HepG2 (cell line): Measurements from ENCODE around the gene DPH7. TPM values are rescaled to one million over a fixed set of nuclear protein-coding genes. Genes with fewer than 3 reads are reported as not detected.

Experiments
- ATAC-seq: fragments of 200-7000 bp; cut with Tn5 transposase; 3 replicates; pipeline ENCODE4 v1.9.1; 2020; ENCODE audit warnings: mild to moderate bottlenecking, moderate library complexity
- BruUV-seq: library from RNA; stranded (reverse); fragments of 400-500 nt; replicated peaks from 2 replicates; lab custom pipeline; 2021; lab: Mats Ljungman, UMichigan
- CTCF ChIA-PET: fragments of 300-600 bp; formaldehyde crosslinking; extraction: SDS; loops from one replicate; lab custom pipeline; 2021; ENCODE audit warnings: low total read pairs, inconsistent platforms, low intra/inter-chr PET ratio; lab: Yijun Ruan, JAX
- POLR2A ChIA-PET: fragments of 350-600 bp; sonication (Branson Sonifier 250); formaldehyde crosslinking; loops from one replicate; lab custom pipeline; 2020; ENCODE audit warnings: antibody characterized with exemption, inconsistent platforms; lab: Yijun Ruan, JAX
- DNase-seq: peaks from one replicate; pipeline ENCODE4 v3.0.0-alpha.2; 2015; ENCODE audit warnings: low spot score
- FAIRE-seq: peaks from 3 replicates; lab custom pipeline; 2011; peaks lifted over from hg19 to GRCh38; lab: Jason Lieb, UNC
- H2AFZ ChIP-seq: one replicate; pipeline ENCODE4 v1.6.1; 2011; ENCODE audit warnings: low read length, inconsistent platforms
- H3K27ac ChIP-seq: fragments of 300-600 bp; 3 replicates; pipeline ENCODE4 v1.8.0; 2011; ENCODE audit warnings: mixed run types, mild to moderate bottlenecking, mixed read lengths, low read length, inconsistent platforms; ENCODE audit not compliant: insufficient read depth; ENCODE audit errors: extremely low read length
- H3K27me3 ChIP-seq, 2 experiments: fragments of 200-600 bp in 1 of 2; 2 replicates in 1 of 2; 3 replicates in 1 of 2; pipeline versions ENCODE4 v1.6.0 to v1.8.0; 2011; ENCODE audit warnings: low read length in 2 of 2, mild to moderate bottlenecking in 2 of 2, moderate library complexity in 2 of 2, inconsistent platforms in 1 of 2; ENCODE audit not compliant: insufficient read depth in 2 of 2, control insufficient read depth in 1 of 2
- H3K36me3 ChIP-seq, 2 experiments: fragments of 200-600 bp in 1 of 2; replicated peaks in 1 of 2; 2 replicates in 1 of 2; 3 replicates in 1 of 2; pipeline versions ENCODE4 v1.5.1 to v1.8.0; 2011; ENCODE audit warnings: low read length in 2 of 2, inconsistent platforms in 1 of 2; ENCODE audit not compliant: insufficient read depth in 2 of 2, control insufficient read depth in 1 of 2
- H3K4me1 ChIP-seq: 2 replicates; pipeline ENCODE4 v1.5.1; 2012; ENCODE audit warnings: low read length, inconsistent platforms; ENCODE audit not compliant: insufficient read depth
- H3K4me2 ChIP-seq: 2 replicates; pipeline ENCODE4 v1.6.0; 2011; ENCODE audit warnings: low read depth, low read length, inconsistent platforms
- H3K4me3 ChIP-seq, 3 experiments: fragments of 200-600 bp in 1 of 3; sonication (generic), shearing (Covaris generic) in 1 of 3; replicated peaks in 1 of 3; 2 replicates each; pipeline ENCODE4 v1.5.1; 2011 to 2016; ENCODE audit warnings: low read length in 3 of 3, inconsistent platforms in 2 of 3, low read depth in 2 of 3, mild to moderate bottlenecking in 2 of 3, control low read depth in 1 of 3, mixed read lengths in 1 of 3; ENCODE audit not compliant: insufficient read depth in 1 of 3
- H3K79me2 ChIP-seq: one replicate; pipeline ENCODE4 v1.6.1; 2011; ENCODE audit warnings: low read length, inconsistent platforms; ENCODE audit not compliant: insufficient read depth
- H3K9ac ChIP-seq: 2 replicates; pipeline ENCODE4 v1.6.0; 2011; ENCODE audit warnings: mild to moderate bottlenecking, low read depth, low read length, inconsistent platforms; ENCODE audit not compliant: insufficient read depth
- H3K9me3 ChIP-seq: 2 replicates; pipeline ENCODE4 v1.5.1; 2012; ENCODE audit warnings: mild to moderate bottlenecking, low read length
- H4K20me1 ChIP-seq: 2 replicates; pipeline ENCODE4 v1.6.0; 2011; ENCODE audit warnings: inconsistent platforms, mild to moderate bottlenecking, low read length, moderate library complexity; ENCODE audit not compliant: insufficient read depth
- ZSCAN12 ChIP-seq: sonication (generic); formaldehyde crosslinking; IDR thresholded peaks from 2 replicates; pipeline ENCODE4 v1.9.0; 2021; ENCODE audit warnings: mild to moderate bottlenecking, missing genetic modification reagents
- WGBS: methylation state at CpG from one replicate; pipeline ENCODE4 v1.1.6; 2017; ENCODE audit warnings: low lambda C conversion rate; 5-methylcytosine and 5-hydroxymethylcytosine counted together
- in situ Hi-C: cut with HindIII; loops from 2 replicates; pipeline ENCODE4 v1.10.0; 2017; ENCODE audit warnings: low pct_unique_long_range_greater_than_20kb; ENCODE audit not compliant: extremely low pct_ligation_motif_present
- intact Hi-C: fragments of 100-400 bp; cut with micrococcal nuclease; formaldehyde crosslinking; loops from one replicate; pipeline ENCODE4 v1.10.0; 2022; ENCODE audit not compliant: unreplicated experiment
- polyA plus RNA-seq, 8 experiments: library from polyadenylated mRNA; depleted of rRNA in 3 of 8; stranded (reverse) in 7 of 8; unstranded in 1 of 8; fragments of >200 nt; fragmentation: Illumina TruSeq in 4 of 8; extraction: Trizol in 4 of 8; gene quantifications; 2 replicates each; pipeline versions ENCODE4 v1.2.1 to v1.2.3, GENCODE V29; 2011 to 2016; ENCODE audit warnings: low read depth in 4 of 8, missing spikeins in 1 of 8, mixed read lengths in 1 of 8; ENCODE audit not compliant: insufficient read depth in 1 of 8
- total RNA-seq, 5 experiments: library from RNA; depleted of rRNA; stranded (reverse); fragments of >200 nt; fragmentation: Illumina TruSeq; extraction: Trizol; gene quantifications; 2 replicates each; pipeline ENCODE4 v1.2.3, GENCODE V29; 2016; ENCODE audit warnings: low read depth in 1 of 5
- TF ChIP-seq, protein P1 (sequence below): sonication (generic); formaldehyde crosslinking; IDR thresholded peaks from 2 replicates; pipeline ENCODE4 v1.4.0; 2020; ENCODE audit warnings: missing genetic modification reagents
- TF ChIP-seq, protein P2 (sequence below): sonication (generic); formaldehyde crosslinking; IDR thresholded peaks from 2 replicates; pipeline ENCODE4 v1.5.0; 2020; ENCODE audit warnings: mild to moderate bottlenecking, missing genetic modification reagents, borderline replicate concordance

Gene DPH7
- total and polyA plus RNA-seq, 2 of the 13 experiments (the other 11 are each of a cell fraction or from before 2014, with no cell fraction given) = 27.6 to 31.6 TPM

DNA sequence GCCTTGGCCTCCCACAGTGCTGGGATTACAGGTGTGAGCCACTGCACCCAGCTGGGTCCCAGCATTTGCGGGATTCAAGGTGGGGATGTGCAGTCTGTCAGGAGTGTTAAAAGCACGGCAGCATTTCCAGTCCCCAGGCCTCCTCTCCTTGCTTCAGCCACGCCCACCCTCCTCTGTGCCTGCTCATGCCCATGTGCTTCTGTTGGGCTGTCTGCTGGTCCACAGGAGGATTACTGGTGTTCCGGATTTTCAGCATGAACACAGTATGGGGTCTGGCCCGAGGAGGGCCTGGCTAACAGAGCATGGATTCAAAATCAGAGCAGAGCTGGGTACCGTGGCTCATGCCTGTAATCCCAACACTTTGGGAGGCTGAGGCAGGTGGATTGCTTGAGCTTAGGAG lies 32.2 kb upstream of the DPH7 start:
- Histone ChIP-seq H3K4me3 (no peak overlapping the region), H3K4me2 (no peak overlapping the region), H3K36me3 (peaks cover 1 to 13% of the 10 kb centered on the region in 2 experiments; a peak in 3 of 5 replicates), H3K9ac (no peak overlapping the region), H4K20me1 (peaks cover 2% of the 10 kb centered on the region; the same call in 1 of the 2 replicates), H3K4me1 (peaks cover 52% of the 10 kb centered on the region), H2AFZ (no peak overlapping the region), H3K79me2 (peaks cover 31% of the 10 kb centered on the region), H3K27me3 (no peaks in the 10 kb centered on the region), H3K9me3 (no peaks in the 10 kb centered on the region), H3K27ac (no peak overlapping the region)
- POLR2A ChIA-PET = no interaction called here
- in situ Hi-C loops (no loop called here), intact Hi-C loops (no loop called here)
- CTCF ChIA-PET = no interaction called here
- ATAC-seq (no peak), FAIRE-seq (no peak), DNase-seq (no peak)
- BruUV-seq = no TSS peak
- no peak for TF ChIP-seq ZSCAN12
- TF ChIP-seq, protein P1, sequence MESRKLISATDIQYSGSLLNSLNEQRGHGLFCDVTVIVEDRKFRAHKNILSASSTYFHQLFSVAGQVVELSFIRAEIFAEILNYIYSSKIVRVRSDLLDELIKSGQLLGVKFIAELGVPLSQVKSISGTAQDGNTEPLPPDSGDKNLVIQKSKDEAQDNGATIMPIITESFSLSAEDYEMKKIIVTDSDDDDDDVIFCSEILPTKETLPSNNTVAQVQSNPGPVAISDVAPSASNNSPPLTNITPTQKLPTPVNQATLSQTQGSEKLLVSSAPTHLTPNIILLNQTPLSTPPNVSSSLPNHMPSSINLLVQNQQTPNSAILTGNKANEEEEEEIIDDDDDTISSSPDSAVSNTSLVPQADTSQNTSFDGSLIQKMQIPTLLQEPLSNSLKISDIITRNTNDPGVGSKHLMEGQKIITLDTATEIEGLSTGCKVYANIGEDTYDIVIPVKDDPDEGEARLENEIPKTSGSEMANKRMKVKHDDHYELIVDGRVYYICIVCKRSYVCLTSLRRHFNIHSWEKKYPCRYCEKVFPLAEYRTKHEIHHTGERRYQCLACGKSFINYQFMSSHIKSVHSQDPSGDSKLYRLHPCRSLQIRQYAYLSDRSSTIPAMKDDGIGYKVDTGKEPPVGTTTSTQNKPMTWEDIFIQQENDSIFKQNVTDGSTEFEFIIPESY (CRISPR knock-in tag) = 0 out of 2 replicates have a peak, but pooled peaks have one; percentile 14
- TF ChIP-seq, protein P2, sequence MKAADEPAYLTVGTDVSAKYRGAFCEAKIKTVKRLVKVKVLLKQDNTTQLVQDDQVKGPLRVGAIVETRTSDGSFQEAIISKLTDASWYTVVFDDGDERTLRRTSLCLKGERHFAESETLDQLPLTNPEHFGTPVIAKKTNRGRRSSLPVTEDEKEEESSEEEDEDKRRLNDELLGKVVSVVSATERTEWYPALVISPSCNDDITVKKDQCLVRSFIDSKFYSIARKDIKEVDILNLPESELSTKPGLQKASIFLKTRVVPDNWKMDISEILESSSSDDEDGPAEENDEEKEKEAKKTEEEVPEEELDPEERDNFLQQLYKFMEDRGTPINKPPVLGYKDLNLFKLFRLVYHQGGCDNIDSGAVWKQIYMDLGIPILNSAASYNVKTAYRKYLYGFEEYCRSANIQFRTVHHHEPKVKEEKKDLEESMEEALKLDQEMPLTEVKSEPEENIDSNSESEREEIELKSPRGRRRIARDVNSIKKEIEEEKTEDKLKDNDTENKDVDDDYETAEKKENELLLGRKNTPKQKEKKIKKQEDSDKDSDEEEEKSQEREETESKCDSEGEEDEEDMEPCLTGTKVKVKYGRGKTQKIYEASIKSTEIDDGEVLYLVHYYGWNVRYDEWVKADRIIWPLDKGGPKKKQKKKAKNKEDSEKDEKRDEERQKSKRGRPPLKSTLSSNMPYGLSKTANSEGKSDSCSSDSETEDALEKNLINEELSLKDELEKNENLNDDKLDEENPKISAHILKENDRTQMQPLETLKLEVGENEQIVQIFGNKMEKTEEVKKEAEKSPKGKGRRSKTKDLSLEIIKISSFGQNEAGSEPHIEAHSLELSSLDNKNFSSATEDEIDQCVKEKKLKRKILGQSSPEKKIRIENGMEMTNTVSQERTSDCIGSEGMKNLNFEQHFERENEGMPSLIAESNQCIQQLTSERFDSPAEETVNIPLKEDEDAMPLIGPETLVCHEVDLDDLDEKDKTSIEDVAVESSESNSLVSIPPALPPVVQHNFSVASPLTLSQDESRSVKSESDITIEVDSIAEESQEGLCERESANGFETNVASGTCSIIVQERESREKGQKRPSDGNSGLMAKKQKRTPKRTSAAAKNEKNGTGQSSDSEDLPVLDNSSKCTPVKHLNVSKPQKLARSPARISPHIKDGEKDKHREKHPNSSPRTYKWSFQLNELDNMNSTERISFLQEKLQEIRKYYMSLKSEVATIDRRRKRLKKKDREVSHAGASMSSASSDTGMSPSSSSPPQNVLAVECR = 0 out of 2 replicates have a peak, but pooled peaks have one; percentile 2
- WGBS = 88% methylated on average over 3 of the region's 6 CpGs
